SK-N-MC (cell line): ENCODE results near the gene GPR39.

Experiments used
- EZH2 ChIP-seq: fragments of 200-600 bp; sonication (generic); IDR thresholded peaks from one replicate; pipeline ENCODE4 v1.6.1; 2017; ENCODE audit warnings: antibody characterized with exemption
- FOXP2 ChIP-seq: optimal IDR thresholded peaks from 2 replicates; pipeline ENCODE3; 2011; ENCODE audit warnings: mild to moderate bottlenecking, moderate library complexity; ENCODE audit not compliant: insufficient read depth; ENCODE audit errors: extremely low read length, control extremely low read depth
- POLR2AphosphoS5 ChIP-seq: IDR thresholded peaks from 2 replicates; pipeline ENCODE4 v1.6.1; 2012; ENCODE audit warnings: mild to moderate bottlenecking, low read depth, low read length, borderline replicate concordance

DNA sequence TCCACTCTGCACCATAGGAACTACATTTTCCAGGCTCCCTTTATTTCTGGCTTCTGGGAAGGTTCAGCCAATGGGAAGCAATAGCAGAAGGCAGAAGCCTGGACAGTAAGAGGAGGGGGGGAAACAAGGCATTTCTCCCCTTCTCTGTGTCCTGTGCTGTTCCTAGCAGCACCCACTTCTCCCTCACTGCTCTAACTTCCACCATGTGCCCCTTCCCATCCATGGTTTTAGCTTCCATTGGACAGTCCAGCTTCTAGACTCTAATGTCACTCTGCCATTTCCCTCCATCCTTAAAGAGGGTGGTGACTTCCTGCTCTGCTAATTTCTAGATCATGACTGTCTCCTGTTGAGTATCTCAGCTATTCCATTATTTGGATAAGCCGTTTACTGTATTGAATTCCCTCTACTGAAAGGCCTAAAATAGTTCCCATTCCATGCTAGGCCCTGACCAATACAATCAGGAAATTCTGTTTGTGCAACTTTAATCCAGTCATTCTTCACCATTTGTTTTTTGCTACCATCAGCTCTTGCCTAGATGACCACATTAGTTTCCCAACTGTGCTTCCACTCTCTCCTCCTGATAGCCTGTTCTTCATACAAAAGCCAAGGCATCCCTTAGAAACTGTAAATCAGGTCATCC is 274.2 kb downstream of the GPR39 start:
- TF ChIP-seq POLR2AphosphoS5 (no peak), EZH2 (no peak), FOXP2 (no peak)
